Upper lobe of left lung (tissue), 4 donors: ENCODE results near the gene PLEKHH2.

Experiments used
- EP300 ChIP-seq, 4 donors: sonication (generic); formaldehyde crosslinking; IDR thresholded peaks; one replicate each; pipeline ENCODE4 v1.5.1; 2017; ENCODE audit warnings: antibody characterized with exemption in 4 of 4, control low read depth in 2 of 4
- POLR2A ChIP-seq, 4 donors: fragments of 450-650 bp; IDR thresholded peaks; one replicate each; pipeline ENCODE4 v1.5.1; 2016 to 2017; ENCODE audit warnings: antibody characterized with exemption in 4 of 4, mild to moderate bottlenecking in 2 of 4
- TF ChIP-seq, protein P1 (sequence below), 6 experiments: fragments of 450-650 bp in 4 of 6; fragments of 200-600 bp in 2 of 6; sonication (generic) in 2 of 6; IDR thresholded peaks; one replicate each; pipeline ENCODE4 v1.5.1; 2016 to 2019; ENCODE audit warnings: antibody characterized with exemption in 6 of 6

DNA sequence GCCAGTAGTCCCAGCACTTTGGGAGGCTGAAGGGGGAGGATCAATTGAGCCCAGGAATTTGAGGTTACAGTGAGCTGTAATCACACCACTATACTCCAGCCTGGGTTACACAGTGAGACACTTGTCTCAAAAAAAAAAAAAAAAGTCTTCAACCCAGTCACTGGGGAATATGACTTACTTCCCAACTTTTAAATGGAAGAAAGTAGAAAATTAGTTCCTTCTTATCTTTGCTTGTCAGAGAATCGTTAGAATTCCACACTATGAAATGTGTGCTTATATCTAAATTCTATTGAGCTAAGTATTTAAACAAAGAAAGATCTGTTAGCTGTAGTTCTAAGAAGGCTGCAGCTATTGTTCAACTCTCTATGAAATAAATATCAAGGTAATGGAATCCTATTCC, 159.1 kb downstream of the PLEKHH2 start:
- TF ChIP-seq, protein P1, sequence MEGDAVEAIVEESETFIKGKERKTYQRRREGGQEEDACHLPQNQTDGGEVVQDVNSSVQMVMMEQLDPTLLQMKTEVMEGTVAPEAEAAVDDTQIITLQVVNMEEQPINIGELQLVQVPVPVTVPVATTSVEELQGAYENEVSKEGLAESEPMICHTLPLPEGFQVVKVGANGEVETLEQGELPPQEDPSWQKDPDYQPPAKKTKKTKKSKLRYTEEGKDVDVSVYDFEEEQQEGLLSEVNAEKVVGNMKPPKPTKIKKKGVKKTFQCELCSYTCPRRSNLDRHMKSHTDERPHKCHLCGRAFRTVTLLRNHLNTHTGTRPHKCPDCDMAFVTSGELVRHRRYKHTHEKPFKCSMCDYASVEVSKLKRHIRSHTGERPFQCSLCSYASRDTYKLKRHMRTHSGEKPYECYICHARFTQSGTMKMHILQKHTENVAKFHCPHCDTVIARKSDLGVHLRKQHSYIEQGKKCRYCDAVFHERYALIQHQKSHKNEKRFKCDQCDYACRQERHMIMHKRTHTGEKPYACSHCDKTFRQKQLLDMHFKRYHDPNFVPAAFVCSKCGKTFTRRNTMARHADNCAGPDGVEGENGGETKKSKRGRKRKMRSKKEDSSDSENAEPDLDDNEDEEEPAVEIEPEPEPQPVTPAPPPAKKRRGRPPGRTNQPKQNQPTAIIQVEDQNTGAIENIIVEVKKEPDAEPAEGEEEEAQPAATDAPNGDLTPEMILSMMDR (IDR thresholded peaks at IDR 0.05) = no peak
- TF ChIP-seq POLR2A (IDR thresholded peaks at IDR 0.05) (no peak), EP300 (IDR thresholded peaks at IDR 0.05) (no peak)
